Upper lobe of right lung (tissue), 1 donor: ENCODE data around the gene CCDC187. TPM values are rescaled to one million over a fixed set of nuclear protein-coding genes. Genes with fewer than 3 reads are reported as not detected.
"Not testable (repeated sequence)": the region's sequence is repeated elsewhere in the genome, so short reads cannot be mapped to it uniquely, and the experiment has no call there.

ENCODE experiments used
- ATAC-seq: fragments of 200-7000 bp; cut with Tn5 transposase; one replicate; pipeline ENCODE4 v1.9.1; 2020; ENCODE audit warnings: mild to moderate bottlenecking, moderate library complexity
- DNase-seq: peaks from one replicate; pipeline ENCODE4 v3.0.0-alpha.2; 2020
- H3K27ac ChIP-seq: fragments of 200-600 bp; one replicate; pipeline ENCODE4 v1.8.0; 2022
- H3K27me3 ChIP-seq: fragments of 200-600 bp; one replicate; pipeline ENCODE4 v1.8.0; 2022; ENCODE audit warnings: mild to moderate bottlenecking
- H3K36me3 ChIP-seq: fragments of 200-600 bp; one replicate; pipeline ENCODE4 v1.8.0; 2022
- H3K4me1 ChIP-seq: fragments of 200-600 bp; one replicate; pipeline ENCODE4 v1.8.0; 2022
- H3K4me3 ChIP-seq: fragments of 200-600 bp; one replicate; pipeline ENCODE4 v1.8.0; 2022; ENCODE audit warnings: mild to moderate bottlenecking
- H3K9me3 ChIP-seq: fragments of 200-600 bp; one replicate; pipeline ENCODE4 v1.8.0; 2022
- CTCF ChIP-seq: fragments of 200-600 bp; IDR thresholded peaks from one replicate; pipeline ENCODE4 v1.8.0; 2022; ENCODE audit warnings: antibody characterized with exemption
- intact Hi-C: fragments of 100-400 bp; cut with DNase I; formaldehyde crosslinking; loops from one replicate; pipeline ENCODE4 v1.11.0; 2022
- total RNA-seq: library from RNA; stranded (reverse); fragmentation: NEBNext Ultra II Directional; extraction: Animal tissue kit (Norgen Biotek cat#: 25700); gene quantifications from one replicate; pipeline ENCODE4 v1.2.1, GENCODE V29; 2021
- donor health status: DM: no; HTN: yes; CAD: no; lungs with severe emphysema.

Gene CCDC187
- total RNA-seq, 1 donor from 2014 or later = 0.09 TPM

GRCh38 chr9:136323371-136323789 is 19.5 kb upstream of the CCDC187 start:
- H3K36me3 ChIP-seq = no peaks in the 10 kb centered on the region
- intact Hi-C loops = no loop called here
- DNase-seq (no peak), ATAC-seq (no peak)
- H3K4me3 ChIP-seq = no peak overlapping the region
- no peak for TF ChIP-seq CTCF
- peaks cover 20% of the 10 kb centered on the region for H3K4me1 ChIP-seq
- no peaks in the 10 kb centered on the region for H3K9me3 ChIP-seq
- H3K27me3 ChIP-seq = no peaks in the 10 kb centered on the region
- no peak overlapping the region for H3K27ac ChIP-seq

GRCh38 chr9:136322756-136323330 is 18.9 kb upstream of the CCDC187 start:
- H3K4me1 ChIP-seq = peaks cover 15% of the 10 kb centered on the region
- H3K27me3 ChIP-seq = no peaks in the 10 kb centered on the region
- no peaks in the 10 kb centered on the region for H3K9me3 ChIP-seq
- H3K27ac ChIP-seq = no peak overlapping the region
- DNase-seq (no peak), ATAC-seq (no peak)
- TF ChIP-seq CTCF = no peak
- intact Hi-C loops = no loop called here
- H3K36me3 ChIP-seq = no peaks in the 10 kb centered on the region
- no peak overlapping the region for H3K4me3 ChIP-seq

GRCh38 chr9:136321561-136321960 is 17.7 kb upstream of the CCDC187 start:
- peaks cover 8% of the 10 kb centered on the region for H3K4me1 ChIP-seq
- H3K36me3 ChIP-seq = no peaks in the 10 kb centered on the region
- DNase-seq (no peak), ATAC-seq (no peak)
- H3K9me3 ChIP-seq = no peaks in the 10 kb centered on the region
- TF ChIP-seq CTCF = no peak
- no peaks in the 10 kb centered on the region for H3K27me3 ChIP-seq
- H3K27ac ChIP-seq = no peak overlapping the region
- no peak overlapping the region for H3K4me3 ChIP-seq
- intact Hi-C loops = no loop called here

GRCh38 chr9:136320972-136321371 is 17.1 kb upstream of the CCDC187 start:
- intact Hi-C loops, H3K27ac ChIP-seq, H3K4me1 ChIP-seq, H3K4me3 ChIP-seq, DNase-seq, H3K27me3 ChIP-seq, ATAC-seq, H3K9me3 ChIP-seq, H3K36me3 ChIP-seq: not testable (repeated sequence)

- H3K4me1 ChIP-seq, intact Hi-C loops, H3K27ac ChIP-seq, H3K27me3 ChIP-seq, H3K9me3 ChIP-seq, DNase-seq, H3K36me3 ChIP-seq, ATAC-seq, H3K4me3 ChIP-seq: not testable (repeated sequence)
Observed at GRCh38 chr9:136319955-136320354, 16.1 kb upstream of the CCDC187 start.

GRCh38 chr9:136319244-136319643 is 15.3 kb upstream of the CCDC187 start:
- intact Hi-C loops, H3K4me1 ChIP-seq, H3K27ac ChIP-seq, H3K36me3 ChIP-seq, H3K9me3 ChIP-seq, H3K27me3 ChIP-seq, DNase-seq, ATAC-seq, H3K4me3 ChIP-seq: not testable (repeated sequence)

GRCh38 chr9:136318776-136319241 is 14.9 kb upstream of the CCDC187 start:
- Histone ChIP-seq H3K27ac (no peak overlapping the region), H3K4me1 (no peaks in the 10 kb centered on the region), H3K9me3 (no peaks in the 10 kb centered on the region), H3K4me3 (no peak overlapping the region), H3K36me3 (no peaks in the 10 kb centered on the region), H3K27me3 (no peaks in the 10 kb centered on the region)
- intact Hi-C loops = no loop called here
- DNase-seq (no peak), ATAC-seq (no peak)
- no peak for TF ChIP-seq CTCF
